Kidney (tissue), 22 donors: Measurements from ENCODE around the gene CDH2. TPM values are rescaled to one million over a fixed set of nuclear protein-coding genes. Genes with fewer than 3 reads are reported as not detected.
A peak's percentile ranks its signal among the peaks of the same experiment; 100 is the strongest.

ENCODE experiments used
- DNase-seq, 5 donors: peaks; one replicate each; pipeline ENCODE4 v3.0.0-alpha.2; 2013 to 2020
- FAIRE-seq: peaks from 2 replicates; lab custom pipeline; 2012; peaks lifted over from hg19 to GRCh38; lab: Jason Lieb, UNC
- H3K27ac ChIP-seq, 2 donors: one replicate each; pipeline ENCODE4 v1.7.0; 2013; ENCODE audit warnings: low read depth in 2 of 2, low read length in 2 of 2, inconsistent platforms in 1 of 2
- H3K27me3 ChIP-seq: one replicate; pipeline ENCODE4 v1.7.1; 2013; ENCODE audit warnings: low read length, inconsistent platforms; ENCODE audit not compliant: control insufficient read depth, insufficient read depth
- H3K36me3 ChIP-seq, 3 donors: one replicate each; pipeline versions ENCODE4 v1.7.0 to v1.7.1; 2013; ENCODE audit warnings: low read length in 3 of 3, control low read depth in 1 of 3, inconsistent platforms in 1 of 3; ENCODE audit not compliant: insufficient read depth in 3 of 3, control insufficient read depth in 2 of 3
- H3K4me1 ChIP-seq, 3 donors: one replicate each; pipeline versions ENCODE4 v1.7.0 to v1.7.1; 2013; ENCODE audit warnings: low read length in 3 of 3, inconsistent platforms in 1 of 3, low read depth in 1 of 3; ENCODE audit not compliant: control insufficient read depth in 2 of 3, insufficient read depth in 2 of 3
- H3K4me3 ChIP-seq, 3 donors: one replicate each; pipeline versions ENCODE4 v1.7.0 to v1.8.1; 2013; ENCODE audit warnings: low read length in 3 of 3, control low read depth in 1 of 3, inconsistent platforms in 1 of 3
- H3K9ac ChIP-seq, 3 donors: one replicate each; pipeline versions ENCODE4 v1.7.0 to v1.7.1; 2013; ENCODE audit warnings: low read length in 3 of 3, control low read depth in 1 of 3, inconsistent platforms in 1 of 3
- H3K9me3 ChIP-seq, 3 donors: one replicate each; pipeline versions ENCODE4 v1.7.0 to v1.7.1; 2013; ENCODE audit warnings: low read length in 3 of 3, control low read depth in 1 of 3, inconsistent platforms in 1 of 3; ENCODE audit not compliant: control insufficient read depth in 2 of 3, insufficient read depth in 1 of 3
- CTCF ChIP-seq: IDR thresholded peaks from 3 replicates; pipeline ENCODE4 v1.5.1; 2012; ENCODE audit warnings: mild to moderate bottlenecking, moderate library complexity, borderline replicate concordance; ENCODE audit not compliant: insufficient read depth; ENCODE audit errors: extremely low read depth
- intact Hi-C: fragments of 100-400 bp; cut with DNase I; formaldehyde crosslinking; loops from one replicate; pipeline ENCODE4 v1.11.1; 2022
- long read RNA-seq, 10 donors: library from polyadenylated mRNA in 1 of 10; unstranded in 1 of 10; transcript quantifications; one replicate each; pipeline ENCODE4 v2.0.0 and lab custom pipeline, GENCODE V29; 2021 to 2026
- polyA plus RNA-seq: library from polyadenylated mRNA; stranded (reverse); fragments of 350-450 nt; fragmentation: Illumina TruSeq; extraction: RNeasy Lipid Tissue Mini Kit (QIAGEN cat#74804); gene quantifications from one replicate; pipeline ENCODE4 v1.2.3, GENCODE V29; 2014; ENCODE audit warnings: low read depth, low replicate concordance; ENCODE audit not compliant: insufficient read depth
- total RNA-seq: library from RNA; stranded (reverse); fragmentation: NEBNext Ultra II Directional; extraction: Animal tissue kit (Norgen Biotek cat#: 25700); gene quantifications from one replicate; pipeline ENCODE4 v1.2.1, GENCODE V29; 2021
- donor health status: control.
- donor health status: control.
- donor health status: control.
- donor health status: control.
- donor health status: control.
- donor health status: DM: yes; HTN: yes; CAD: no.
- donor health status: Normal renal cell carcinoma (clear cell type).

The CDH2 gene
- total RNA-seq (29.6 TPM), polyA plus RNA-seq (6.3 TPM)
- long read RNA-seq, donor 1, full-length matches to known transcripts: 6 of 6 reads
- long read RNA-seq, donor 1, partial matches to known transcripts: 0 of 6 reads
- long read RNA-seq, donor 1, other reads (novel, unspliced or antisense): 0 of 6 reads
- long read RNA-seq, donor 2, full-length matches to known transcripts: 6 of 6 reads
- long read RNA-seq, donor 2, partial matches to known transcripts: 0 of 6 reads
- long read RNA-seq, donor 2, other reads (novel, unspliced or antisense): 0 of 6 reads
- long read RNA-seq, donor 3, full-length matches to known transcripts: 7 of 7 reads
- long read RNA-seq, donor 3, partial matches to known transcripts: 0 of 7 reads
- long read RNA-seq, donor 3, other reads (novel, unspliced or antisense): 0 of 7 reads
- long read RNA-seq, donor 4, full-length matches to known transcripts: 3 of 3 reads
- long read RNA-seq, donor 4, partial matches to known transcripts: 0 of 3 reads
- long read RNA-seq, donor 4, other reads (novel, unspliced or antisense): 0 of 3 reads
- long read RNA-seq, donor 5: 0 reads
- long read RNA-seq, donor 6: 0 reads
- long read RNA-seq, donor 7, full-length matches to known transcripts: 18 of 27 reads
- long read RNA-seq, donor 7, partial matches to known transcripts: 7 of 27 reads
- long read RNA-seq, donor 7, other reads (novel, unspliced or antisense): 2 of 27 reads
- long read RNA-seq, donor 8, full-length matches to known transcripts: 1 of 1 reads
- long read RNA-seq, donor 8, partial matches to known transcripts: 0 of 1 reads
- long read RNA-seq, donor 8, other reads (novel, unspliced or antisense): 0 of 1 reads
- long read RNA-seq, donor 9, full-length matches to known transcripts: 1 of 1 reads
- long read RNA-seq, donor 9, partial matches to known transcripts: 0 of 1 reads
- long read RNA-seq, donor 9, other reads (novel, unspliced or antisense): 0 of 1 reads
- long read RNA-seq, donor 10, full-length matches to known transcripts: 4 of 4 reads
- long read RNA-seq, donor 10, partial matches to known transcripts: 0 of 4 reads
- long read RNA-seq, donor 10, other reads (novel, unspliced or antisense): 0 of 4 reads

GRCh38 chr18:28176948-28177827, at the start of gene CDH2:
Gene CDH2 (minus strand): TSS chr18:28177130. CDS start chr18:28177022, 108 bp downstream.
- peak within 1 kb of the TSS; percentile 66 to 76 (median 70) for H3K4me3 ChIP-seq
- no peaks in the 10 kb centered on the region for H3K9me3 ChIP-seq
- no peaks in the 10 kb centered on the region for H3K36me3 ChIP-seq
- DNase-seq (peak; percentile 78 to 97 (median 95)), FAIRE-seq (no peak)
- H3K27me3 ChIP-seq: no peaks in the 10 kb centered on the region
- peak within 1 kb of the TSS in 2 of 3 donors; percentile 44 to 55 for H3K9ac ChIP-seq
- peaks cover 0 to 2% (median 0%) of the 10 kb centered on the region in 3 donors for H3K4me1 ChIP-seq
- intact Hi-C loops: no loop called here
- peak within 1 kb of the TSS; percentile 65 to 80 for H3K27ac ChIP-seq
- no peak for TF ChIP-seq CTCF

GRCh38 chr18:28212060-28212459, 35.1 kb upstream of the CDH2 start:
- FAIRE-seq (no peak), DNase-seq (no peak)
- H3K9ac ChIP-seq: no peak overlapping the region
- intact Hi-C loops: no loop called here
- H3K4me3 ChIP-seq: no peak overlapping the region
- no peaks in the 10 kb centered on the region for H3K9me3 ChIP-seq
- H3K36me3 ChIP-seq: no peaks in the 10 kb centered on the region
- no peak for TF ChIP-seq CTCF
- H3K27me3 ChIP-seq: no peaks in the 10 kb centered on the region
- H3K4me1 ChIP-seq: no peaks in the 10 kb centered on the region
- H3K27ac ChIP-seq: no peak overlapping the region

GRCh38 chr18:28208712-28209265, 31.9 kb upstream of the CDH2 start:
- no peak for FAIRE-seq
- H3K4me3 ChIP-seq: no peak overlapping the region
- no peak for DNase-seq
- H3K36me3 ChIP-seq: no peaks in the 10 kb centered on the region
- no peaks in the 10 kb centered on the region for H3K9me3 ChIP-seq
- H3K9ac ChIP-seq: no peak overlapping the region
- H3K4me1 ChIP-seq: no peaks in the 10 kb centered on the region
- no peak overlapping the region for H3K27ac ChIP-seq
- intact Hi-C loops: no loop called here
- no peak for TF ChIP-seq CTCF
- H3K27me3 ChIP-seq: no peaks in the 10 kb centered on the region
